Activated naive CD8-positive, alpha-beta T cell treated with anti-CD3 and anti-CD28 coated beads, Interleukin-2, amount 50 U/mL, for 24 hours (primary cell): ENCODE results near the gene GPC3.

Experiments used
- ATAC-seq: fragments of 150-1000 bp; cut with Tn5 transposase; one replicate; pipeline ENCODE4 v1.10.0; 2021
- DNase-seq: peaks from one replicate; pipeline ENCODE4 v3.0.0; 2021
- H3K27ac Mint-ChIP-seq: one replicate; pipeline ENCODE4 v1.8.0; 2021; ENCODE audit warnings: mild to moderate bottlenecking, mixed read lengths
- H3K27me3 Mint-ChIP-seq: one replicate; pipeline ENCODE4 v1.8.0; 2021; ENCODE audit warnings: mixed read lengths
- H3K36me3 Mint-ChIP-seq: one replicate; pipeline ENCODE4 v1.8.0; 2021; ENCODE audit warnings: low read depth, mixed read lengths
- H3K4me1 Mint-ChIP-seq: one replicate; pipeline ENCODE4 v1.8.0; 2021; ENCODE audit warnings: mixed read lengths
- H3K4me3 Mint-ChIP-seq: one replicate; pipeline ENCODE4 v1.8.0; 2021; ENCODE audit warnings: mild to moderate bottlenecking, moderate library complexity, mixed read lengths
- H3K9me3 Mint-ChIP-seq: one replicate; pipeline ENCODE4 v1.8.0; 2021; ENCODE audit warnings: mixed read lengths

Gene GPC3

DNA sequence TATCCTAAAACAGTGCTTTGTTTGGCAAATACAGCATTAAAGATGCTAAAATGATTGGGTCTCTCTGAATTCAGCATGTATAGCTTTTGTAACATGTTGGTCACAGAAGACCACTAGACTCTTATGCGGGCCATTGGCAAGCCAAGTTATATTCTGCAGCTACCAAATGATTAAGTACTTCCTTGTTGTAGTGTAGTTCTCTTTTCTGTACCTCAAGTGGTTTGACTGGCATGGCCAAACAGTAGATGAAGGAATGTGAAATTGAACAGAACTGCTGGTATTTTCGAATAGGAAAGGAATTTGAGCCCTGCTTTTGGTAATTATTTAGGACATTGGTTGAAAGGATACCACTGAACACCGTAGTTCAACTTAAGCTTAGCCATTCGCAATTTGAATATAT lies 376.2 kb downstream of the GPC3 start:
- Mint-ChIP-seq H3K27ac (no peak overlapping the region), H3K27me3 (no peaks in the 10 kb centered on the region), H3K4me3 (no peak overlapping the region), H3K4me1 (no peaks in the 10 kb centered on the region), H3K36me3 (no peaks in the 10 kb centered on the region), H3K9me3 (peaks cover 5% of the 10 kb centered on the region)
- ATAC-seq (no peak), DNase-seq (no peak)

DNA sequence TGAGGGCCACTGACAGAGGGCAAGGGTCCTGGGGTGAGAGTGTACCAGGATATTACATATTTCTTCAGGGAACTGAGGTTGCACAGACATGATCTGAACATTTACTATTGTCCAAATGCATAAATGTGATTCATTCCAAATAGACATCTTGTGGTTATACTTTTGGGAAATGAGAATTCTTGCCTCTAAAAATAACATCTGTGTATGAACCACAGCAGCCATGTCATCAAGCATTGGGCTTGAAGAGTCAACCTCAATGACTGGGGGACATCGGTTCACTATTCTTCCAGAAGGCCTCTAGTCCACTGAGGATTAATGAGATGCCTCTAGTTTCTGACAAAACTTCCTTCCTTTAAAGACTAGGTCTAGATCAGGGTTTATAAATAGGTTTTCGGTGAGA lies 377.0 kb downstream of the GPC3 start:
- Mint-ChIP-seq H3K27me3 (no peaks in the 10 kb centered on the region), H3K27ac (no peak overlapping the region), H3K4me3 (no peak overlapping the region), H3K9me3 (no peaks in the 10 kb centered on the region), H3K4me1 (no peaks in the 10 kb centered on the region), H3K36me3 (no peaks in the 10 kb centered on the region)
- DNase-seq (no peak), ATAC-seq (no peak)

GRCh38 chrX:133607419-133608348 lies 377.7 kb downstream of the GPC3 start:
- no peaks in the 10 kb centered on the region for H3K4me1 Mint-ChIP-seq

DNA sequence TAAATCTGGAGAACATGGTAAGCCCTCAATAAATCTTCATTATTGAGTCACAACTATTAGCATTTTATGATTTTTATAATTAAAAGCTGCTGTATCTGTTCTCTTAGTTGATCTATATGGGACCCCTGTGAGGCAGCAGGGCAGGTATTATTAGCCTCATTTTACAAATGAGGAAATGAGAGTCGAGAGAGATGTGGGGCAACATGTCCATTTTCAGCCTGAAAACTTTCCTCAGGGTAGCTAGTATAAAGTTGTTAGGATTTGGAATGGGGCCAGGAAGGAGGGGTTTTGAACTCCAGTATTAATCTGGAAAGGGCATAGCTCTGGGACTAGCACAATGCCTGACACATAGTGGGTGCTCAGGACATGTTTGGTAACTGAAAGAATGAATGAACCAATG lies 378.4 kb downstream of the GPC3 start:
- H3K27ac Mint-ChIP-seq = no peak overlapping the region
- no peaks in the 10 kb centered on the region for H3K27me3 Mint-ChIP-seq
- no peaks in the 10 kb centered on the region for H3K36me3 Mint-ChIP-seq
- no peaks in the 10 kb centered on the region for H3K4me1 Mint-ChIP-seq
- no peak for DNase-seq
- no peak for ATAC-seq
- no peaks in the 10 kb centered on the region for H3K9me3 Mint-ChIP-seq
- H3K4me3 Mint-ChIP-seq = no peak overlapping the region

More at GRCh38 chrX:133607419-133608348, 377.7 kb downstream of the GPC3 start:
- no peaks in the 10 kb centered on the region for H3K36me3 Mint-ChIP-seq
- DNase-seq (no peak), ATAC-seq (no peak)
- H3K4me3 Mint-ChIP-seq = no peak overlapping the region
- H3K9me3 Mint-ChIP-seq = no peaks in the 10 kb centered on the region
- H3K27me3 Mint-ChIP-seq = no peaks in the 10 kb centered on the region
- H3K27ac Mint-ChIP-seq = no peak overlapping the region

- Mint-ChIP-seq H3K4me3 (no peak overlapping the region), H3K27ac (no peak overlapping the region), H3K9me3 (no peaks in the 10 kb centered on the region), H3K4me1 (no peaks in the 10 kb centered on the region), H3K36me3 (no peaks in the 10 kb centered on the region), H3K27me3 (no peaks in the 10 kb centered on the region)
- ATAC-seq = no peak
- no peak for DNase-seq
These were observed 380.6 kb downstream of the GPC3 start for GRCh38 chrX:133604801-133605200.

DNA sequence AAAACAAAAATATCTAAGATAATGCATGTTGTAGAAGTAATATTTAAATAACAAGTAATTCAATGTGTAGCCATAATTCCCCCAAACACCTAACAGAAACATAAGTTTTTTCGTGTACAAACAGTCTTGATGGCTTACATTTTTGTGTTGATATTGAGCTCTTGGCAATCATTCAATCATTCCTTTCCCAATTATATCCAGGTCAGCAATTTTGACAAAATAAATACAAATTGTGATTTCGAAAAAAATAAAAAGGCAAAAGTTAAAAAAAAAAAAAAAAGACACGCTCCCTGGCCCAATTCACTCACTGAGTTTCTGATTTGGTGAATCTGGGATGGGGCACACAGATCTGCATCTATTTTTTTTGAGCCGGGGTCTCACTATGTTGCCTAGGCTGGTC lies 382.5 kb downstream of the GPC3 start:
- H3K4me3 Mint-ChIP-seq = no peak overlapping the region
- ATAC-seq = no peak
- no peaks in the 10 kb centered on the region for H3K9me3 Mint-ChIP-seq
- no peak for DNase-seq
- H3K4me1 Mint-ChIP-seq = no peaks in the 10 kb centered on the region
- no peaks in the 10 kb centered on the region for H3K27me3 Mint-ChIP-seq
- H3K36me3 Mint-ChIP-seq = no peaks in the 10 kb centered on the region
- H3K27ac Mint-ChIP-seq = no peak overlapping the region

- Mint-ChIP-seq H3K36me3 (no peaks in the 10 kb centered on the region), H3K4me1 (no peaks in the 10 kb centered on the region), H3K27me3 (no peaks in the 10 kb centered on the region), H3K4me3 (no peak overlapping the region), H3K9me3 (no peaks in the 10 kb centered on the region), H3K27ac (no peak overlapping the region)
- ATAC-seq (no peak), DNase-seq (no peak)
These were observed 384.3 kb downstream of the GPC3 start for GRCh38 chrX:133601116-133601515.

GRCh38 chrX:133600536-133600935 lies 384.9 kb downstream of the GPC3 start:
- H3K36me3 Mint-ChIP-seq = no peaks in the 10 kb centered on the region
- H3K27me3 Mint-ChIP-seq = no peaks in the 10 kb centered on the region
- DNase-seq (no peak), ATAC-seq (no peak)
- H3K27ac Mint-ChIP-seq = no peak overlapping the region
- no peaks in the 10 kb centered on the region for H3K4me1 Mint-ChIP-seq
- H3K4me3 Mint-ChIP-seq = no peak overlapping the region
- H3K9me3 Mint-ChIP-seq = no peaks in the 10 kb centered on the region

GRCh38 chrX:133598601-133599335 lies 386.6 kb downstream of the GPC3 start:
- no peaks in the 10 kb centered on the region for H3K9me3 Mint-ChIP-seq
- DNase-seq = no peak

DNA sequence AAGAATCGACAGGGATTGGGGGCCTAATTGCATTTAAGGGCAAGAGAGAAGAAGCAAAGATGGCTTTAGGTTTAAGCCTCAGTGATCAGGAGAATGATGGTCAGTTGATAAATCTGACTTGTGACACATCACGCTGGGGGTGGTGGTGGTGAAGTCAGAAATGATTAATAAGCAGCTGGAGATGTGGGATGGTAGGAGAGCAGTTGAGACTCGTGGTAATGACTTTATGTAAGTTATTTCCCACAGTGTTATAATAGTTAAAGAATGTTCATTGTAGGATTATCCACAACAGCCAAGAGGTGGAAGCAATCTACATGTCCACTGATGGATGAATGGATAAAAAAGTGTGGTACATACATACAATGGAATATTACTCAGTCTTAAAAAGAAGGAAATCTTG lies 391.2 kb downstream of the GPC3 start:
- Mint-ChIP-seq H3K27me3 (no peaks in the 10 kb centered on the region), H3K9me3 (no peaks in the 10 kb centered on the region), H3K36me3 (no peaks in the 10 kb centered on the region), H3K4me3 (no peak overlapping the region), H3K27ac (no peak overlapping the region), H3K4me1 (no peaks in the 10 kb centered on the region)
- DNase-seq (no peak), ATAC-seq (no peak)

More at GRCh38 chrX:133598601-133599335, 386.6 kb downstream of the GPC3 start:
- no peaks in the 10 kb centered on the region for H3K4me1 Mint-ChIP-seq
- H3K4me3 Mint-ChIP-seq = no peak overlapping the region
- H3K27ac Mint-ChIP-seq = no peak overlapping the region
- ATAC-seq = no peak
- no peaks in the 10 kb centered on the region for H3K36me3 Mint-ChIP-seq
- no peaks in the 10 kb centered on the region for H3K27me3 Mint-ChIP-seq

DNA sequence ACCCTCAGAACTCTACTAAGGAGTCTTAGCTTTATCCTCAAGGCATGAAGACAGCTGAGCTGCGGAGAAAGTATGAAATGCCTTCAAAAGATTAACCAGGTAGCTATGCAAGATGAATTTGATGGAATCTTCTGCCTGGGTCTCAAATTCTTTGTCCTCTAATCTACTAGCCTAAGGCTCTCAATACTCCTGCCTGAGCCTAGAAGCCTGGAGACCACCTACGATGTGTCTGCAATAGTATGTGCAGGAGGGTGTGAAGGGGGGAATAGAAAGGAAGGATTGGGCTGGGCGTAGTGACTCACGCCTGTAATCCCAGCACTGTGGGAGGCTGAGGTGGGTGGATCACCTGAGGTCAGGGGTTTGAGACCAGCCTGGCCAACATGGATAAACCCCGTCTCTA lies 391.9 kb downstream of the GPC3 start:
- H3K27ac Mint-ChIP-seq = no peak overlapping the region
- DNase-seq = no peak
- H3K9me3 Mint-ChIP-seq = no peaks in the 10 kb centered on the region
- no peaks in the 10 kb centered on the region for H3K4me1 Mint-ChIP-seq
- H3K27me3 Mint-ChIP-seq = no peaks in the 10 kb centered on the region
- ATAC-seq = no peak
- no peaks in the 10 kb centered on the region for H3K36me3 Mint-ChIP-seq
- no peak overlapping the region for H3K4me3 Mint-ChIP-seq

DNA sequence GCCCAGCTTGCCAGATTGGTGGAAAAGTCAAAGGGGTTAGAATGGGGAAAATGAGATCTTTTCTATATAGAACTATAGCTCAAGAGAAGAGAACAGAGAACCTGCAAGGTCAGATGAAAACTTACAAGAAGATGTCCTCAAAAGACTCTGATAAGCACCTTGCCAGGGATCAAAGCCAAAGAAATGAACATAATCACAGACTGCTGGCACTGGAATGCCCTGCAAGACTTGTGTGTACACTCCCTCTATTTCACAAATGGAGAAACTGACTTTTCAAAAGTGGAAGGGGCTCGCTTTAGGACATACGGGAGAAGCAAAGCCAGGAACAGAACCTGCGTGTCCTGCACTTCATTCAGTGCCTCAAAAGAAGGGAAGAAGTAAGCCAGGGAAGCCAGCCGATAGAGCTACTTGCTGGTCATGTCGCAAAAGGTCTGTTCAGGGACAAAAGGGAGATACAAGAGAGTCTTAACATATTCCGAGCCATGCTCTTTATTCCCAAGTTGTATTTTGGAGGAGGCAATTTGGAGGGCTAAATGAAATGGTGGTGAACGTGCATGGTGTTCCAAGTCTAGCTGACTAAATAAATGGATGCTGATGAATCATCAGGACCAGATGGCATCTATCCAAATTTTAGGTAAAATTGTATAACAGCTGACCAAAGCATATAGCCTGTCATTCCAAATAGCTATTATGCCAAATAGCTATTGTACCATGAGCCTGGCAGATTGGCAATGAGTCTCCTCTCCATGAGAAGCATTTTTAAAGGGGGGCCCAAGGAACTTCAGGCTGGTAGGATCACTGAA lies 394.5 kb downstream of the GPC3 start:
- Mint-ChIP-seq H3K4me1 (no peaks in the 10 kb centered on the region), H3K9me3 (no peaks in the 10 kb centered on the region), H3K27me3 (no peaks in the 10 kb centered on the region), H3K27ac (no peak overlapping the region), H3K36me3 (no peaks in the 10 kb centered on the region), H3K4me3 (no peak overlapping the region)
- ATAC-seq (no peak), DNase-seq (no peak)

GRCh38 chrX:133588827-133589226 lies 396.6 kb downstream of the GPC3 start:
- Mint-ChIP-seq H3K27me3 (no peaks in the 10 kb centered on the region), H3K27ac (no peak overlapping the region), H3K4me1 (no peaks in the 10 kb centered on the region), H3K9me3 (no peaks in the 10 kb centered on the region), H3K36me3 (no peaks in the 10 kb centered on the region), H3K4me3 (no peak overlapping the region)
- no peak for DNase-seq
- no peak for ATAC-seq

- Mint-ChIP-seq H3K27ac (no peak overlapping the region), H3K4me1 (no peaks in the 10 kb centered on the region), H3K27me3 (no peaks in the 10 kb centered on the region), H3K9me3 (no peaks in the 10 kb centered on the region), H3K4me3 (no peak overlapping the region), H3K36me3 (no peaks in the 10 kb centered on the region)
- DNase-seq (no peak), ATAC-seq (no peak)
These were observed 397.6 kb downstream of the GPC3 start for GRCh38 chrX:133587818-133588217.
